K562 (cell line): ENCODE results near the gene SERPINA6. TPM values are rescaled to one million over a fixed set of nuclear protein-coding genes. Genes with fewer than 3 reads are reported as not detected.

ENCODE experiments used
- polyA plus RNA-seq, 8 experiments: library from polyadenylated mRNA; depleted of rRNA in 4 of 8; stranded (reverse) in 5 of 8; unstranded in 3 of 8; fragments of >200 nt; fragmentation: Nextera tagmentation in 2 of 8; fragmentation: Illumina TruSeq in 1 of 8; extraction: Ambion mirVana in 2 of 8; extraction: Trizol in 1 of 8; gene quantifications; 2 replicates each; pipeline versions ENCODE4 v1.2.1 to v1.2.3, GENCODE V29; 2011 to 2014; ENCODE audit warnings: inconsistent platforms in 1 of 8, missing spikeins in 1 of 8
- total RNA-seq, 7 experiments: library from RNA; depleted of rRNA in 6 of 7; stranded (reverse); fragments of >200 nt in 6 of 7; fragmentation: Illumina TruSeq in 2 of 7; extraction: Trizol in 2 of 7; gene quantifications; 2 replicates each; pipeline versions ENCODE4 v1.2.1 to v1.2.3, GENCODE V29; 2011 to 2021; ENCODE audit warnings: low replicate concordance in 1 of 7

SERPINA6 gene
- total and polyA plus RNA-seq, 9 of the 15 experiments (the other 6 are each of a cell fraction or from before 2014, with no cell fraction given) = not detected

Other genes with a start within 250 kb of the SERPINA6 start
Only the 7 nearest of the 12 such genes appear.
- gene PPP4R4, start 149.0 kb downstream of the SERPINA6 start, total RNA-seq (2014; rRNA removed) = 0.04 TPM in 1 of 2 replicates, not detected in the other
- gene PPP4R4, start 149.0 kb downstream of the SERPINA6 start, total RNA-seq (2014; rRNA removed; fragmentation: Illumina TruSeq; extraction: Trizol) = not detected in 2 replicates
- 0.11 TPM in 1 of 2 replicates, not detected in the other for gene PPP4R4, start 149.0 kb downstream of the SERPINA6 start, total RNA-seq (2015; rRNA removed; fragmentation: Illumina TruSeq; extraction: Trizol)
- not detected in 2 replicates for gene PPP4R4, start 149.0 kb downstream of the SERPINA6 start, total RNA-seq (2021)
- gene PPP4R4, start 149.0 kb downstream of the SERPINA6 start, polyA plus RNA-seq (2011; rRNA removed) = 0.26 TPM in 1 of 2 replicates, not detected in the other
- not detected in 2 replicates for gene PPP4R4, start 149.0 kb downstream of the SERPINA6 start, polyA plus RNA-seq (2014; fragmentation: Illumina TruSeq; extraction: Trizol)
- gene PPP4R4, start 149.0 kb downstream of the SERPINA6 start, polyA plus RNA-seq (2014; fragmentation: Nextera tagmentation; extraction: Ambion mirVana) = not detected
- not detected in 2 replicates for gene PPP4R4, start 149.0 kb downstream of the SERPINA6 start, polyA plus RNA-seq (2014; rRNA removed)
- gene SERPINA10, start 30.1 kb downstream of the SERPINA6 start, total RNA-seq (2014; rRNA removed) = not detected in 2 replicates
- gene SERPINA10, start 30.1 kb downstream of the SERPINA6 start, total RNA-seq (2014; rRNA removed; fragmentation: Illumina TruSeq; extraction: Trizol) = not detected in 2 replicates
- not detected in 2 replicates for gene SERPINA10, start 30.1 kb downstream of the SERPINA6 start, total RNA-seq (2015; rRNA removed; fragmentation: Illumina TruSeq; extraction: Trizol)
- gene SERPINA10, start 30.1 kb downstream of the SERPINA6 start, total RNA-seq (2021) = not detected in 2 replicates
- not detected in 2 replicates for gene SERPINA10, start 30.1 kb downstream of the SERPINA6 start, polyA plus RNA-seq (2011; rRNA removed)
- gene SERPINA10, start 30.1 kb downstream of the SERPINA6 start, polyA plus RNA-seq (2014; fragmentation: Illumina TruSeq; extraction: Trizol) = not detected in 2 replicates
- not detected for gene SERPINA10, start 30.1 kb downstream of the SERPINA6 start, polyA plus RNA-seq (2014; fragmentation: Nextera tagmentation; extraction: Ambion mirVana)
- gene SERPINA10, start 30.1 kb downstream of the SERPINA6 start, polyA plus RNA-seq (2014; rRNA removed) = not detected in 2 replicates
- not detected in 2 replicates for gene SERPINA2, start 43.4 kb upstream of the SERPINA6 start, total RNA-seq (2014; rRNA removed)
- gene SERPINA2, start 43.4 kb upstream of the SERPINA6 start, total RNA-seq (2014; rRNA removed; fragmentation: Illumina TruSeq; extraction: Trizol) = not detected in 2 replicates
- gene SERPINA2, start 43.4 kb upstream of the SERPINA6 start, total RNA-seq (2015; rRNA removed; fragmentation: Illumina TruSeq; extraction: Trizol) = not detected in 2 replicates
- gene SERPINA2, start 43.4 kb upstream of the SERPINA6 start, total RNA-seq (2021) = not detected in 2 replicates
- not detected in 2 replicates for gene SERPINA2, start 43.4 kb upstream of the SERPINA6 start, polyA plus RNA-seq (2011; rRNA removed)
- gene SERPINA2, start 43.4 kb upstream of the SERPINA6 start, polyA plus RNA-seq (2014; fragmentation: Illumina TruSeq; extraction: Trizol) = not detected in 2 replicates
- not detected for gene SERPINA2, start 43.4 kb upstream of the SERPINA6 start, polyA plus RNA-seq (2014; fragmentation: Nextera tagmentation; extraction: Ambion mirVana)
- not detected in 2 replicates for gene SERPINA2, start 43.4 kb upstream of the SERPINA6 start, polyA plus RNA-seq (2014; rRNA removed)
- gene SERPINA1, start 65.3 kb upstream of the SERPINA6 start, total RNA-seq (2014; rRNA removed) = not detected in 2 replicates
- not detected in 2 replicates for gene SERPINA1, start 65.3 kb upstream of the SERPINA6 start, total RNA-seq (2014; rRNA removed; fragmentation: Illumina TruSeq; extraction: Trizol)
- not detected in 2 replicates for gene SERPINA1, start 65.3 kb upstream of the SERPINA6 start, total RNA-seq (2015; rRNA removed; fragmentation: Illumina TruSeq; extraction: Trizol)
- gene SERPINA1, start 65.3 kb upstream of the SERPINA6 start, total RNA-seq (2021) = 4.1 and 6.0 TPM in 2 replicates
- not detected in 2 replicates for gene SERPINA1, start 65.3 kb upstream of the SERPINA6 start, polyA plus RNA-seq (2011; rRNA removed)
- gene SERPINA1, start 65.3 kb upstream of the SERPINA6 start, polyA plus RNA-seq (2014; fragmentation: Illumina TruSeq; extraction: Trizol) = not detected in 2 replicates
- gene SERPINA1, start 65.3 kb upstream of the SERPINA6 start, polyA plus RNA-seq (2014; fragmentation: Nextera tagmentation; extraction: Ambion mirVana) = not detected
- gene SERPINA1, start 65.3 kb upstream of the SERPINA6 start, polyA plus RNA-seq (2014; rRNA removed) = not detected in 2 replicates
- not detected in 2 replicates for gene SERPINA11, start 129.5 kb upstream of the SERPINA6 start, total RNA-seq (2014; rRNA removed)
- gene SERPINA11, start 129.5 kb upstream of the SERPINA6 start, total RNA-seq (2014; rRNA removed; fragmentation: Illumina TruSeq; extraction: Trizol) = not detected in 2 replicates
- gene SERPINA11, start 129.5 kb upstream of the SERPINA6 start, total RNA-seq (2015; rRNA removed; fragmentation: Illumina TruSeq; extraction: Trizol) = not detected in 2 replicates
- gene SERPINA11, start 129.5 kb upstream of the SERPINA6 start, total RNA-seq (2021) = not detected in 2 replicates
- not detected in 2 replicates for gene SERPINA11, start 129.5 kb upstream of the SERPINA6 start, polyA plus RNA-seq (2011; rRNA removed)
- gene SERPINA11, start 129.5 kb upstream of the SERPINA6 start, polyA plus RNA-seq (2014; fragmentation: Illumina TruSeq; extraction: Trizol) = not detected in 2 replicates
- gene SERPINA11, start 129.5 kb upstream of the SERPINA6 start, polyA plus RNA-seq (2014; fragmentation: Nextera tagmentation; extraction: Ambion mirVana) = not detected
- gene SERPINA11, start 129.5 kb upstream of the SERPINA6 start, polyA plus RNA-seq (2014; rRNA removed) = not detected in 2 replicates
- gene SERPINA9, start 152.9 kb upstream of the SERPINA6 start, total RNA-seq (2014; rRNA removed) = not detected in 2 replicates
- gene SERPINA9, start 152.9 kb upstream of the SERPINA6 start, total RNA-seq (2014; rRNA removed; fragmentation: Illumina TruSeq; extraction: Trizol) = not detected in 2 replicates
- gene SERPINA9, start 152.9 kb upstream of the SERPINA6 start, total RNA-seq (2015; rRNA removed; fragmentation: Illumina TruSeq; extraction: Trizol) = not detected in 2 replicates
- gene SERPINA9, start 152.9 kb upstream of the SERPINA6 start, total RNA-seq (2021) = not detected in 2 replicates
- gene SERPINA9, start 152.9 kb upstream of the SERPINA6 start, polyA plus RNA-seq (2011; rRNA removed) = not detected in 2 replicates
- gene SERPINA9, start 152.9 kb upstream of the SERPINA6 start, polyA plus RNA-seq (2014; fragmentation: Illumina TruSeq; extraction: Trizol) = not detected in 2 replicates
- not detected for gene SERPINA9, start 152.9 kb upstream of the SERPINA6 start, polyA plus RNA-seq (2014; fragmentation: Nextera tagmentation; extraction: Ambion mirVana)
- gene SERPINA9, start 152.9 kb upstream of the SERPINA6 start, polyA plus RNA-seq (2014; rRNA removed) = not detected in 2 replicates
- not detected in 2 replicates for gene SERPINA12, start 186.1 kb upstream of the SERPINA6 start, total RNA-seq (2014; rRNA removed)
- gene SERPINA12, start 186.1 kb upstream of the SERPINA6 start, total RNA-seq (2014; rRNA removed; fragmentation: Illumina TruSeq; extraction: Trizol) = not detected in 2 replicates
- not detected in 2 replicates for gene SERPINA12, start 186.1 kb upstream of the SERPINA6 start, total RNA-seq (2015; rRNA removed; fragmentation: Illumina TruSeq; extraction: Trizol)
- gene SERPINA12, start 186.1 kb upstream of the SERPINA6 start, total RNA-seq (2021) = not detected in 2 replicates
- not detected in 2 replicates for gene SERPINA12, start 186.1 kb upstream of the SERPINA6 start, polyA plus RNA-seq (2011; rRNA removed)
- not detected in 2 replicates for gene SERPINA12, start 186.1 kb upstream of the SERPINA6 start, polyA plus RNA-seq (2014; fragmentation: Illumina TruSeq; extraction: Trizol)
- gene SERPINA12, start 186.1 kb upstream of the SERPINA6 start, polyA plus RNA-seq (2014; fragmentation: Nextera tagmentation; extraction: Ambion mirVana) = not detected
- not detected in 2 replicates for gene SERPINA12, start 186.1 kb upstream of the SERPINA6 start, polyA plus RNA-seq (2014; rRNA removed)